ENCODE measurements around the gene IP6K1.
"Not testable (repeated sequence)": the region's sequence is repeated elsewhere in the genome, so short reads cannot be mapped to it uniquely, and the experiment has no call there.

Gene IP6K1

GRCh38 chr3:49786357-49787181 is at the start of gene IP6K1:
IP6K1 (minus strand) TSS chr3:49786542; CDS start chr3:49748040, 38,502 bp downstream.
- peak; percentile 81 for FAIRE-seq

- no peak for FAIRE-seq
Observed at GRCh38 chr3:49831341-49831740, 45.0 kb upstream of the IP6K1 start.

GRCh38 chr3:49826016-49826415 is 39.7 kb upstream of the IP6K1 start:
- no peak for FAIRE-seq

GRCh38 chr3:49823131-49823530 is 36.8 kb upstream of the IP6K1 start:
- FAIRE-seq, result not testable (repeated sequence)

GRCh38 chr3:49813497-49814174 is 27.3 kb upstream of the IP6K1 start, which contains the start of gene UBA7:
UBA7 (minus strand) TSS chr3:49813953; CDS start chr3:49813787, 166 bp downstream.
- no peak for FAIRE-seq

GRCh38 chr3:49812916-49813496 is 26.7 kb upstream of the IP6K1 start:
- FAIRE-seq, result no peak

GRCh38 chr3:49807431-49808114 is 21.2 kb upstream of the IP6K1 start:
- no peak for FAIRE-seq

- FAIRE-seq, result no peak
Observed at GRCh38 chr3:49806850-49807249, 20.5 kb upstream of the IP6K1 start.

GRCh38 chr3:49805897-49806701 is 19.8 kb upstream of the IP6K1 start:
- no peak for FAIRE-seq

- FAIRE-seq, result no peak
Observed at GRCh38 chr3:49805367-49805782, 19.0 kb upstream of the IP6K1 start.

GRCh38 chr3:49804141-49805041 is 18.0 kb upstream of the IP6K1 start:
- no peak for FAIRE-seq

GRCh38 chr3:49803465-49804140 is 17.3 kb upstream of the IP6K1 start:
- no peak for FAIRE-seq

- FAIRE-seq, result no peak
Observed at GRCh38 chr3:49802719-49803464, 16.6 kb upstream of the IP6K1 start, which contains the start of gene INKA1. INKA1 (plus strand) TSS chr3:49803261; CDS start chr3:49803393, 132 bp downstream.

GRCh38 chr3:49801160-49801559 is 14.8 kb upstream of the IP6K1 start:
- no peak for FAIRE-seq

- FAIRE-seq, result no peak
Observed at GRCh38 chr3:49799761-49800160, 13.4 kb upstream of the IP6K1 start, which contains the start of gene CDHR4. CDHR4 (minus strand) TSS chr3:49799873; CDS start chr3:49799812, 61 bp downstream.

GRCh38 chr3:49799105-49799504 is 12.8 kb upstream of the IP6K1 start:
- no peak for FAIRE-seq

GRCh38 chr3:49794926-49795905 is 8.9 kb upstream of the IP6K1 start:
- FAIRE-seq, result no peak

GRCh38 chr3:49794431-49794830 is 8.1 kb upstream of the IP6K1 start:
- FAIRE-seq, result no peak
